Neural cell (in vitro differentiated cells): ENCODE measurements around the gene BCL7B.

Source experiments
- EP300 ChIP-seq: fragments of 450-650 bp; conservative IDR thresholded peaks from 2 replicates; pipeline ENCODE4 v1.6.1; 2014; ENCODE audit warnings: antibody characterized with exemption, mild to moderate bottlenecking, moderate library complexity; ENCODE audit not compliant: poor library complexity, severe bottlenecking
- POLR2AphosphoS5 ChIP-seq: IDR thresholded peaks from 2 replicates; pipeline ENCODE4 v1.6.1; 2012

GRCh38 chr7:73518470-73518869, 39.0 kb downstream of the BCL7B start:
- TF ChIP-seq EP300 (no peak), POLR2AphosphoS5 (no peak)
